K562 (cell line): Measurements from ENCODE around the gene FAM228A.

Experiments
- JUN ChIP-seq, 2 experiments: sonication (generic) in 1 of 2; formaldehyde crosslinking in 1 of 2; IDR thresholded peaks; 2 replicates each; pipeline versions ENCODE4 v1.6.1 to v1.8.0; 2012 to 2022; ENCODE audit warnings: borderline replicate concordance in 2 of 2, mild to moderate bottlenecking in 2 of 2, improper control_type of control experiment in 1 of 2, low read depth in 1 of 2, low read length in 1 of 2, missing genetic modification reagents in 1 of 2
- POLR2AphosphoS2 ChIP-seq: IDR thresholded peaks from 2 replicates; pipeline ENCODE4 v1.6.1; 2012; ENCODE audit warnings: low read length, improper control_type of control experiment
- PTBP1 ChIP-seq: fragments of 200-400 bp; formaldehyde crosslinking; IDR thresholded peaks from 2 replicates; pipeline ENCODE4 v1.6.1; 2017; ENCODE audit warnings: low read depth, low read length
- SIN3A ChIP-seq, 2 experiments: fragments of 150-350 bp in 1 of 2; IDR thresholded peaks; 2 replicates each; pipeline ENCODE4 v1.6.1; 2011 to 2016; ENCODE audit warnings: borderline replicate concordance in 2 of 2, low read depth in 2 of 2, low read length in 2 of 2, mild to moderate bottlenecking in 2 of 2, moderate library complexity in 2 of 2; ENCODE audit not compliant: control insufficient read depth in 1 of 2
- ZNF408 ChIP-seq: fragments of 250-450 bp; sonication (Bioruptor Pico); IDR thresholded peaks from 2 replicates; pipeline ENCODE4 v1.4.0; 2020; ENCODE audit warnings: low read depth, mild to moderate bottlenecking, moderate library complexity
- TF ChIP-seq, protein P1 (sequence below), 3 experiments: IDR thresholded peaks in 2 of 3; conservative IDR thresholded peaks in 1 of 3; 2 replicates each; pipeline ENCODE4 v1.5.1; 2011 to 2012; ENCODE audit warnings: low read length in 3 of 3, mild to moderate bottlenecking in 3 of 3, control low read depth in 2 of 3, improper control_type of control experiment in 1 of 3, inconsistent platforms in 1 of 3, low read depth in 1 of 3, mixed read lengths in 1 of 3, moderate library complexity in 1 of 3; ENCODE audit not compliant: insufficient read depth in 2 of 3
- TF ChIP-seq, protein P2 (sequence below): fragments of 250-450 bp; sonication (Bioruptor Pico); IDR thresholded peaks from 2 replicates; pipeline ENCODE4 v1.5.0; 2022; ENCODE audit warnings: mild to moderate bottlenecking
- TF ChIP-seq, protein P3 (sequence below), 2 experiments: fragments of 450-650 bp in 1 of 2; sonication (generic) in 1 of 2; formaldehyde crosslinking in 1 of 2; IDR thresholded peaks; 2 replicates each; pipeline versions ENCODE4 v1.7.1 to v1.9.0; 2016 to 2022; ENCODE audit warnings: inconsistent platforms in 1 of 2, mild to moderate bottlenecking in 1 of 2, missing genetic modification reagents in 1 of 2
- TF ChIP-seq, protein P4 (sequence below): fragments of 450-650 bp; IDR thresholded peaks from 2 replicates; pipeline ENCODE4 v1.7.1; 2018; ENCODE audit warnings: mild to moderate bottlenecking, low read depth; ENCODE audit not compliant: partially characterized antibody
- TF ChIP-seq, protein P5 (sequence below): sonication (generic); formaldehyde crosslinking; IDR thresholded peaks from 2 replicates; pipeline ENCODE4 v1.8.1; 2023; ENCODE audit warnings: mild to moderate bottlenecking, missing genetic modification reagents

DNA sequence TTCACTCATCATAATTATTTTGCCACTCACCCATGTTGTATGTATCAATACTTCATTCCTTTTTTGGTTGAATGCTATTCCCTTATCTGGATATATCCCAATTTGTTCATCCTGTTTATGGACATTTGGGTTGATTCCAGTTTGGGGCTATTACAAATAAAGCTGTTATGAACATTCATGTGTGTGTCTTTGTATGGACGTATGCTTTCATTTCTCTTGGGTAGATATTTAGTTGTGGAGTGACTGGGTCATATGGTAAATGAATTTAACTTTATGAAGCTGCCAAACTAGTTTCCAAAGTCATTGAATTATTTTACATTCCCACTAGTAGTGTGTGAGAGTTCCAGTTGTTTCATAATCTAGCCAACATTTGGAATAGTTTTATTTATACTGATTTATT is 48.9 kb upstream of the FAM228A start:
- TF ChIP-seq, protein P1, sequence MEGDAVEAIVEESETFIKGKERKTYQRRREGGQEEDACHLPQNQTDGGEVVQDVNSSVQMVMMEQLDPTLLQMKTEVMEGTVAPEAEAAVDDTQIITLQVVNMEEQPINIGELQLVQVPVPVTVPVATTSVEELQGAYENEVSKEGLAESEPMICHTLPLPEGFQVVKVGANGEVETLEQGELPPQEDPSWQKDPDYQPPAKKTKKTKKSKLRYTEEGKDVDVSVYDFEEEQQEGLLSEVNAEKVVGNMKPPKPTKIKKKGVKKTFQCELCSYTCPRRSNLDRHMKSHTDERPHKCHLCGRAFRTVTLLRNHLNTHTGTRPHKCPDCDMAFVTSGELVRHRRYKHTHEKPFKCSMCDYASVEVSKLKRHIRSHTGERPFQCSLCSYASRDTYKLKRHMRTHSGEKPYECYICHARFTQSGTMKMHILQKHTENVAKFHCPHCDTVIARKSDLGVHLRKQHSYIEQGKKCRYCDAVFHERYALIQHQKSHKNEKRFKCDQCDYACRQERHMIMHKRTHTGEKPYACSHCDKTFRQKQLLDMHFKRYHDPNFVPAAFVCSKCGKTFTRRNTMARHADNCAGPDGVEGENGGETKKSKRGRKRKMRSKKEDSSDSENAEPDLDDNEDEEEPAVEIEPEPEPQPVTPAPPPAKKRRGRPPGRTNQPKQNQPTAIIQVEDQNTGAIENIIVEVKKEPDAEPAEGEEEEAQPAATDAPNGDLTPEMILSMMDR (IDR thresholded peaks at IDR 0.05 in 2 of 3, conservative IDR thresholded peaks at IDR 0.05 in 1 of 3; ENCODE audit: insufficient read depth in 2 of 3, low read depth in 1 of 3, low read length in 3 of 3) = no peak
- TF ChIP-seq, protein P2, sequence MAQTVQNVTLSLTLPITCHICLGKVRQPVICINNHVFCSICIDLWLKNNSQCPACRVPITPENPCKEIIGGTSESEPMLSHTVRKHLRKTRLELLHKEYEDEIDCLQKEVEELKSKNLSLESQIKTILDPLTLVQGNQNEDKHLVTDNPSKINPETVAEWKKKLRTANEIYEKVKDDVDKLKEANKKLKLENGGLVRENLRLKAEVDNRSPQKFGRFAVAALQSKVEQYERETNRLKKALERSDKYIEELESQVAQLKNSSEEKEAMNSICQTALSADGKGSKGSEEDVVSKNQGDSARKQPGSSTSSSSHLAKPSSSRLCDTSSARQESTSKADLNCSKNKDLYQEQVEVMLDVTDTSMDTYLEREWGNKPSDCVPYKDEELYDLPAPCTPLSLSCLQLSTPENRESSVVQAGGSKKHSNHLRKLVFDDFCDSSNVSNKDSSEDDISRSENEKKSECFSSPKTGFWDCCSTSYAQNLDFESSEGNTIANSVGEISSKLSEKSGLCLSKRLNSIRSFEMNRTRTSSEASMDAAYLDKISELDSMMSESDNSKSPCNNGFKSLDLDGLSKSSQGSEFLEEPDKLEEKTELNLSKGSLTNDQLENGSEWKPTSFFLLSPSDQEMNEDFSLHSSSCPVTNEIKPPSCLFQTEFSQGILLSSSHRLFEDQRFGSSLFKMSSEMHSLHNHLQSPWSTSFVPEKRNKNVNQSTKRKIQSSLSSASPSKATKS = no peak
- TF ChIP-seq POLR2AphosphoS2 (no peak), SIN3A (IDR thresholded peaks at IDR 0.05; ENCODE audit: borderline replicate concordance in 2 of 2, control insufficient read depth in 1 of 2, low read depth in 2 of 2, low read length in 2 of 2) (no peak), ZNF408 (CRISPR knock-in tag) (no peak), PTBP1 (no peak), JUN (IDR thresholded peaks at IDR 0.05; ENCODE audit: borderline replicate concordance, low read depth, low read length) (no peak), JUN (CRISPR knock-in tag; IDR thresholded peaks at IDR 0.05; ENCODE audit: borderline replicate concordance) (no peak)
- TF ChIP-seq, protein P3, sequence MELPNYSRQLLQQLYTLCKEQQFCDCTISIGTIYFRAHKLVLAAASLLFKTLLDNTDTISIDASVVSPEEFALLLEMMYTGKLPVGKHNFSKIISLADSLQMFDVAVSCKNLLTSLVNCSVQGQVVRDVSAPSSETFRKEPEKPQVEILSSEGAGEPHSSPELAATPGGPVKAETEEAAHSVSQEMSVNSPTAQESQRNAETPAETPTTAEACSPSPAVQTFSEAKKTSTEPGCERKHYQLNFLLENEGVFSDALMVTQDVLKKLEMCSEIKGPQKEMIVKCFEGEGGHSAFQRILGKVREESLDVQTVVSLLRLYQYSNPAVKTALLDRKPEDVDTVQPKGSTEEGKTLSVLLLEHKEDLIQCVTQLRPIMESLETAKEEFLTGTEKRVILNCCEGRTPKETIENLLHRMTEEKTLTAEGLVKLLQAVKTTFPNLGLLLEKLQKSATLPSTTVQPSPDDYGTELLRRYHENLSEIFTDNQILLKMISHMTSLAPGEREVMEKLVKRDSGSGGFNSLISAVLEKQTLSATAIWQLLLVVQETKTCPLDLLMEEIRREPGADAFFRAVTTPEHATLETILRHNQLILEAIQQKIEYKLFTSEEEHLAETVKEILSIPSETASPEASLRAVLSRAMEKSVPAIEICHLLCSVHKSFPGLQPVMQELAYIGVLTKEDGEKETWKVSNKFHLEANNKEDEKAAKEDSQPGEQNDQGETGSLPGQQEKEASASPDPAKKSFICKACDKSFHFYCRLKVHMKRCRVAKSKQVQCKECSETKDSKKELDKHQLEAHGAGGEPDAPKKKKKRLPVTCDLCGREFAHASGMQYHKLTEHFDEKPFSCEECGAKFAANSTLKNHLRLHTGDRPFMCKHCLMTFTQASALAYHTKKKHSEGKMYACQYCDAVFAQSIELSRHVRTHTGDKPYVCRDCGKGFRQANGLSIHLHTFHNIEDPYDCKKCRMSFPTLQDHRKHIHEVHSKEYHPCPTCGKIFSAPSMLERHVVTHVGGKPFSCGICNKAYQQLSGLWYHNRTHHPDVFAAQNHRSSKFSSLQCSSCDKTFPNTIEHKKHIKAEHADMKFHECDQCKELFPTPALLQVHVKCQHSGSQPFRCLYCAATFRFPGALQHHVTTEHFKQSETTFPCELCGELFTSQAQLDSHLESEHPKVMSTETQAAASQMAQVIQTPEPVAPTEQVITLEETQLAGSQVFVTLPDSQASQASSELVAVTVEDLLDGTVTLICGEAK (IDR thresholded peaks at IDR 0.05) = no peak
- TF ChIP-seq, protein P3 (CRISPR knock-in tag; IDR thresholded peaks at IDR 0.05) = no peak
- TF ChIP-seq, protein P4, sequence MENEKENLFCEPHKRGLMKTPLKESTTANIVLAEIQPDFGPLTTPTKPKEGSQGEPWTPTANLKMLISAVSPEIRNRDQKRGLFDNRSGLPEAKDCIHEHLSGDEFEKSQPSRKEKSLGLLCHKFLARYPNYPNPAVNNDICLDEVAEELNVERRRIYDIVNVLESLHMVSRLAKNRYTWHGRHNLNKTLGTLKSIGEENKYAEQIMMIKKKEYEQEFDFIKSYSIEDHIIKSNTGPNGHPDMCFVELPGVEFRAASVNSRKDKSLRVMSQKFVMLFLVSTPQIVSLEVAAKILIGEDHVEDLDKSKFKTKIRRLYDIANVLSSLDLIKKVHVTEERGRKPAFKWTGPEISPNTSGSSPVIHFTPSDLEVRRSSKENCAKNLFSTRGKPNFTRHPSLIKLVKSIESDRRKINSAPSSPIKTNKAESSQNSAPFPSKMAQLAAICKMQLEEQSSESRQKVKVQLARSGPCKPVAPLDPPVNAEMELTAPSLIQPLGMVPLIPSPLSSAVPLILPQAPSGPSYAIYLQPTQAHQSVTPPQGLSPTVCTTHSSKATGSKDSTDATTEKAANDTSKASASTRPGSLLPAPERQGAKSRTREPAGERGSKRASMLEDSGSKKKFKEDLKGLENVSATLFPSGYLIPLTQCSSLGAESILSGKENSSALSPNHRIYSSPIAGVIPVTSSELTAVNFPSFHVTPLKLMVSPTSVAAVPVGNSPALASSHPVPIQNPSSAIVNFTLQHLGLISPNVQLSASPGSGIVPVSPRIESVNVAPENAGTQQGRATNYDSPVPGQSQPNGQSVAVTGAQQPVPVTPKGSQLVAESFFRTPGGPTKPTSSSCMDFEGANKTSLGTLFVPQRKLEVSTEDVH = no peak
- TF ChIP-seq, protein P5, sequence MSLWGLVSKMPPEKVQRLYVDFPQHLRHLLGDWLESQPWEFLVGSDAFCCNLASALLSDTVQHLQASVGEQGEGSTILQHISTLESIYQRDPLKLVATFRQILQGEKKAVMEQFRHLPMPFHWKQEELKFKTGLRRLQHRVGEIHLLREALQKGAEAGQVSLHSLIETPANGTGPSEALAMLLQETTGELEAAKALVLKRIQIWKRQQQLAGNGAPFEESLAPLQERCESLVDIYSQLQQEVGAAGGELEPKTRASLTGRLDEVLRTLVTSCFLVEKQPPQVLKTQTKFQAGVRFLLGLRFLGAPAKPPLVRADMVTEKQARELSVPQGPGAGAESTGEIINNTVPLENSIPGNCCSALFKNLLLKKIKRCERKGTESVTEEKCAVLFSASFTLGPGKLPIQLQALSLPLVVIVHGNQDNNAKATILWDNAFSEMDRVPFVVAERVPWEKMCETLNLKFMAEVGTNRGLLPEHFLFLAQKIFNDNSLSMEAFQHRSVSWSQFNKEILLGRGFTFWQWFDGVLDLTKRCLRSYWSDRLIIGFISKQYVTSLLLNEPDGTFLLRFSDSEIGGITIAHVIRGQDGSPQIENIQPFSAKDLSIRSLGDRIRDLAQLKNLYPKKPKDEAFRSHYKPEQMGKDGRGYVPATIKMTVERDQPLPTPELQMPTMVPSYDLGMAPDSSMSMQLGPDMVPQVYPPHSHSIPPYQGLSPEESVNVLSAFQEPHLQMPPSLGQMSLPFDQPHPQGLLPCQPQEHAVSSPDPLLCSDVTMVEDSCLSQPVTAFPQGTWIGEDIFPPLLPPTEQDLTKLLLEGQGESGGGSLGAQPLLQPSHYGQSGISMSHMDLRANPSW (CRISPR knock-in tag) = no peak
